HPDE6-E6E7 (cell line): ENCODE results near the gene TMPRSS3.

Experiments
- DNase-seq: peaks from one replicate; pipeline ENCODE4 v3.0.0; 2011; ENCODE audit warnings: missing footprints; ENCODE audit errors: extremely low spot score

The TMPRSS3 gene

GRCh38 chr21:42388740-42389448 is 7.0 kb downstream of the TMPRSS3 start:
- no peak for DNase-seq

- no peak for DNase-seq
These were observed 8.0 kb downstream of the TMPRSS3 start for GRCh38 chr21:42387843-42388340.

DNA sequence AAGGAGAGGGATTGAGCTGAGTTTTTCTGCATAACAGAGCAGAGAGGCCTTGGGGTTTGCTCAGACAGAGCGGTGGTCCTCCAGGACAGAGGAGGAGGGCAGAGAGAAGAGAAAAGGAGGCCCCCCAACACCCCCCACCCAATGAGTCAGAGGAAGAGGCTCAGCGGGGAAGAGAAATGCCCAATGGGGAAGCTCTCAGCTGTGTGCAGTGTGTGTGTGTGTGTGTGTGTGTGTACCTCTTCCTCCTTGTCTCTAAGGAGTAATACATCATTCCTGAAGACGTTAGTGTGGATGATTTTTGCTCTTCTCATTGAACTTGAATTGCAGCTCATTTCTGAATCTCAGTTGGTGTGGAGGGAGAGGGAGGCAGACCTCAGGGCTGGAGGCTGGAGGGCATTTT is 8.7 kb downstream of the TMPRSS3 start:
- no peak for DNase-seq

DNA sequence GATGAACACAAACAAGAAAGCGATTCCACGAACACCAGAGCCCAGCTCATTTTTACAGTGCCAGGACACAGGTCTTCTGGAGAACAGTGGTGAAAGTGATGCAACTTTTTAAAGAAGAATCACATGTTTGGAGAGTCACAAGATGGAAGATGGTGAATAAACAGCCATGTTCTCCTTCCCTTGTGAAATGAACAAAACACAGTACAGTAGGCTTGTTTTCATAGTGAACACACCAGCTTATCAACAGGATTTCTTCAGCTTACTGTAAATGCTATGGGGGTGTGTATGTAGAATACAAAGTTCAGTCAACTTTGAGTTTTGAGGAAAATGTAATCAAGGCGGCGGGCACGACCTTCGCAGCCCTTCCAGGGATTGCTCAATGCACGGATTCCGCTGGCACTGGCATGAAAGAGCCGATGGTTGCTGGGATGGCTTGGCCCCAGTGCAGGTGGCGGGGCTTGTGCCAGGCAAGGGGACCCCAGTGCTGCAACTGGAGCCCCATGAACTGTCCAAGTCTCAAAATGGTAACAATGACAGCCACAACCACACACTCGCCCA is 9.7 kb downstream of the TMPRSS3 start:
- no peak for DNase-seq

DNA sequence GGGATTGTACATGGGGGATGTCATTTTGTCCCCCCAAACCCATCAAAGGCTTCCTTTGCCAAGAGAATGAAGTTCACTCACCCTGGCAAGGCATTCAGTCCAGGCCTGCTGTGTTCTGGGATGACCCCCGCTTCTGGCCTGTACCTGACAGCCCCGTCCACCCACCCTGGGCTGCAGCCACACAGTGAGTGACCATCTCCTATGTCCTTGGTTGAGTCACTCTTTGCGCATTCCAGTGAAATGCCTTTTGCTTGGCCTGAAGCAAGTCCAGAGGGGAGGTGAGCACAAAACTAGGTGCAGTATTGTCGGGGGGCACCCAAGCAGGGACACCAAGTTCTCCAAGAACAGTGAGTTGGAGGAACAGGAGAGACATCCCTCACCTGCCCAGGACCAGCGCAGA is 10.2 kb downstream of the TMPRSS3 start:
- DNase-seq: no peak

- DNase-seq: no peak
These were observed 10.9 kb downstream of the TMPRSS3 start for GRCh38 chr21:42384989-42385388.

DNA sequence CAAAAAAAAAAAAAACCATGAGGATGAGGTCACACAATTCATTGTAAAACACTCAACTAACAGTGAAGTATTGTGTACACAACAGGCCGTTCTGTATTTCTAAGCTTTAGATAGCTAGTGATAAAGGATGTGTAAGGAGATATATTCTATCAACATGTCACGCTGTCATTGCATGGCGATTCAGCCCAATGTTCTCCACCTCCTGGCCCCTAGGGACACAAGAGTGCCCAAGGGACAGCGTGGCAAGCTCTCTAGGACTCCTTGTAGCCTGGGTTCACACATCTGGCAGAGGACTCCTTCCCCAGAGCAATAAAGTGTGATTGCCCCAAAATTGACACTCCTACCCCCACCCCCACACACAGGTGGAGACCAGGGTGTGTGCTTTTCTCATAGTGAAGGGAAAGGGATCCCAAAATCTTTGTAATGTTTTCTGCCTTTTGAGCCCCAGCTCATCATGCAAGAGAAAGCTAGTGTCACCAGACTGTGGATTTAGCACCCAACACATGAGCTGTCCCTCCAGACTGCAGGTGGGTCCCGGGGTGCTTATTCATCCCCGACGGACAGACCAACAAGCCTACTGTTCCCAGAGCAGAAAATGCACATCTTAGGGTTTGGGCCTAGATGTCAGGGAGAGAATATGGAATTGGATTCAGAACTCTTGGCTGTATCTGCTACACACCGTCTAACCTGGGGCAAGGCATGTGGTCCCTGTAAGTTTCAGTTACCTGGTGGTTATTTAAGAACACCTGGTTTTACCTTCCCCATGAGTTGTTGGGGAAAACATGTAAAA is 11.5 kb downstream of the TMPRSS3 start:
- no peak for DNase-seq

DNA sequence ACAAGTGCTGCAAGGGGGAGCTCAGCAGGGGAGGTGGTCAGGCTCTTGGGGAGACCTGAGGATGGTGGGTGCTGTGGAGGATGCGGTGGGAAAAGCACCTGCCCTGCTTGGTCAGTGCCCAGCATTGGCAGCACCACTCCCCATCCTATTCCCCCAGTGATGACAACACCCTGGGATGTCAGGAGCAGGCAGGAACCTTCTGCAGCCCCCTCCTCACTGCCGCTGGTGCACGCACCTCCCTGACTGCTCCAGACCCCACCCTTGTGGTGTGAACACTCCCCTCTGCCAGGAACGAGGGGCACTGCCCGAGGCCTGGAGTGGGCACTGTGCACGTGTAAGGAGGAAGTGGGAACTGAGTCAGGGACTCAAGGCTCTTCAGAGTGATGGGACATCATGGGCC is 12.5 kb downstream of the TMPRSS3 start:
- DNase-seq: no peak

DNA sequence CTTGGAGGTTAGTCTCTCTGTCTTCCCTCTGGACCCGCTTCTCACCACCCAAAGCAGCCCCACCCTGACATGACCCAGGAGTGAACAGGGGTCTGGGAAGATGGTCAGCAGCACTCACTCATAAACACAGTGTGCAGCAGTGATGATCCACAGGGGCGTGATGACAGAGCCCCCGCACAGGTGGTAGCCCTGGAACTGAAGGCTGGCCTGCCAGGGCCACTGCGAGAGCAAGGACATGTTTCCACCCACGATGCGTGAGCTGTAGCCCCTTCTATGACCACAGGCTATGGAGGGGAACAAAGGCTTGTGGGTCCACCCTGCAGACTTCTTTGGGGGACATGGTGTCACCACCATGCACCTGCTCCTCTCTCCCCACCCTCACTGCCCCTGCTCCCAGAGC is 12.9 kb downstream of the TMPRSS3 start:
- DNase-seq: no peak

- peak; percentile 39 for DNase-seq
These were observed 14.4 kb downstream of the TMPRSS3 start for GRCh38 chr21:42381347-42381984.

DNA sequence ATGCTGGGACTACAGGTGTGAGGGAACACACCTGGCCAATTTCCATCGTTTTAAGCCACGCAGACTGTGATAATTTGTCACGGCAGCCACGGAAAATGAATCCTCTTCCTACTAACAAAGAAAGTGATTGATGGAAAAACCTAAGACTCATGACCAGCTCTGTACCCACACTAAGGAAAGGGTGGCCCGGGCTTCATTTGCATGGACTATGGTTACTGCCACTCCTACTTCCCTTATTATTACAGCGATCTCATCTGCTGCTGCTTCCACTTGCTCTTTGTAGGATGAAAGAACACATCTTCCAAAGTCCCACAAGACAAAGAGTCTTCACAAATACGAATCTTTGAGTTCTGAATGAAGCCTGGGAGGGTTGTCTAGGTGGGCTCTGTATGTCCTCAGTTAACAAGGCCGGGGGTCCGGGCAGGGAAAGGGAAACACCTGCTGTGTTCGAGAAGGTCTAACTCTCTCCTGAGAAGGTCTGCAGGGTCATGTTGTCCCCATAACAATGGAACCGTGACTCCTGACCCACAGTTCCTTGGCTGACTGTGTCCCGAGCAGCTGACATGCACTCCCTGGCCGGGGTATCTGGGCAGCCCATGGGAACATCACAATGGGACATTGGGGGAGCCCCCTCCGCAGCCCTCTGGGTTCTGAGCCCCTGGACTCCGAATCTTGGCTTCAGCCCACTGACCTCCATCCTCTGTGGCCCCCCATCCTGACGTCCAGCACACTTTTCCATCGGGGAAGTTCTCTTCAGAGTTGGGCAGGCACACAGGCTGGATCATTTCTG is 16.2 kb downstream of the TMPRSS3 start:
- no peak for DNase-seq

GRCh38 chr21:42378418-42378817 is 17.4 kb downstream of the TMPRSS3 start:
- no peak for DNase-seq

DNA sequence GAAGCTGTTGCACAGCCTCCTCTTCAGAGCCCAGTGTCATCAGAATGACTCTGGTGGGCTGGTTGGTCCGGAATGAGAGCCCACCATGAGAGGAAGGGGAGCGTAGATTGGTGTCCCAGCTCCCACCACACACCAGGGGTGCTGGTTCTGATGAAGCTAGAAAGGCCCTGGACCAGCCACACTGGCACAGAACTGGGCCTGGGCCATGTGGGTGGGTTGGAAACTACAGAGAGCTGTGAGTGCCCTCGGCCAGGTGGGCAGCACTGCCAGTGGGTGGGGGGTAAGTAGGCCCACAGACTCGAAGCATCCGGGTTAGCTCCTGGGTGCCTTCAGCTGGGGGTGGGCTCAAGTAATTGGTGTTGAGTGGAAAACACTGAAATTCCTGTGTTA is 17.9 kb downstream of the TMPRSS3 start:
- no peak for DNase-seq

DNA sequence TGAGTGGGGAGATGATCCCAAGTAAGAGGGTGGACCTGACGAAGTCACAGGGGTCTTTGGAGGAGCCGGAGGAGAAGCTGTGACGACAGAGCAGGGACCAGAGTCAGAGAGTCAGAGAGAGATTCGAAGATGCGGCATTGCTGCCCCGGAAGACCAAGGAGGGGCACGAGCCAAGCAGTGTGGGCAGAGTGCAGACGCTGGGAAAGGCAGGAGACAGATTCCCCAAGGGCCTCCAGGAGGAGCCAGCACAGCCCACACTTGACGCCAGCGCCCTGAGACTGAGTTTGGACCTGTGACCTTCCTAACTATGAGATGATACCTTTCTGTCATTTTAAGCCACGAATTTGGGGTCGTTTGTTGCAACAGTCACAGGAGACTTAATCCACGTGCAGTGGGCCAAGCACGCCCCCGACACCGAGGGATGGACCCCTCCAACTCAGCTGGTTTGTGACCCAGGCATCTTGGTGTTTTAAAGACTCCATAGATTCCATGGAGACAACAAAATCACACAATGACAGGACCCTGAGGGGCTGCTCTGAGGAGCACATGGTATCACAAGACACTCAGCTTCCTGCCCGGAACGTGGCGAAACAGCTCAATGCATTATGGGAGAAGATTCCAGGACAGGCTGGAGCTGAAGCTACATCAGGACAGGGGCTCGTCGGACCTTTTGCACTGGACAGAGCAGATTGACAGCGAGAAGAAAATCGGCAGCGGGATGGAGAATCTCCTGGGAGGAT is 18.5 kb downstream of the TMPRSS3 start:
- no peak for DNase-seq

GRCh38 chr21:42376338-42376982 is 19.4 kb downstream of the TMPRSS3 start:
- DNase-seq: no peak

- DNase-seq: no peak
These were observed 19.9 kb downstream of the TMPRSS3 start for GRCh38 chr21:42375966-42376337.

GRCh38 chr21:42375506-42375905 is 20.3 kb downstream of the TMPRSS3 start:
- DNase-seq: no peak

DNA sequence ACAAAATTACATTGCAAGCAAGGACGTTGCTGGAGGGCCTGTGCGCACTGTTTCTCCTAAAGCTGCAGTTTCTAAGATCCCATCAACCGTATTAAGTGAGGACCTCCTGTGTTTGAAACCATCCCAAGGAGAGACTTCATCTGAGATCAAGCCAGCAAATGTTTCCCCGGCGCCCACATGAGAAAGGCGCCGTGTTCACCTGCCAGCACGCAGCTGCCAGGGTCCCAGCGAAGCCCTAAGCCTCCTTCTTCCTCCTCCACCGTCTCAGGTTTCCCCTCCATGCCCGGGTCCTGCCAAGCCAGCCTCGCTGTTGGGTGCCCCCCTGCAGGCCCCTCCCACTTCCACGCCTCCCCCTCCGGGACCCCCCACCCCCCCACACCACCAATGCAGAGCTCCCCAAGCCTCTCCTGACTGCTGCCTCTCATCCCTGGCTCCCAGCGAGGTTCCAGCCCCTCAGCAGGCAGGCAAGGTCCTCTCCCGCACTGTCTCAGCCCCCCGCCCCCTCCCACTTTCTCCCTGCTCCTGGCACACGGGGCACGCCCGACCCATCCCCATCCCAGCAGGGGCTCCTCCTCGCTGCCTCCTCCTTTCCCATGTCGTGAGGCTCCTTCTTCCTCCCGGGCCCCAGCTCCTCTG is 20.9 kb downstream of the TMPRSS3 start:
- no peak for DNase-seq

GRCh38 chr21:42374457-42374856 is 21.4 kb downstream of the TMPRSS3 start:
- DNase-seq: no peak

DNA sequence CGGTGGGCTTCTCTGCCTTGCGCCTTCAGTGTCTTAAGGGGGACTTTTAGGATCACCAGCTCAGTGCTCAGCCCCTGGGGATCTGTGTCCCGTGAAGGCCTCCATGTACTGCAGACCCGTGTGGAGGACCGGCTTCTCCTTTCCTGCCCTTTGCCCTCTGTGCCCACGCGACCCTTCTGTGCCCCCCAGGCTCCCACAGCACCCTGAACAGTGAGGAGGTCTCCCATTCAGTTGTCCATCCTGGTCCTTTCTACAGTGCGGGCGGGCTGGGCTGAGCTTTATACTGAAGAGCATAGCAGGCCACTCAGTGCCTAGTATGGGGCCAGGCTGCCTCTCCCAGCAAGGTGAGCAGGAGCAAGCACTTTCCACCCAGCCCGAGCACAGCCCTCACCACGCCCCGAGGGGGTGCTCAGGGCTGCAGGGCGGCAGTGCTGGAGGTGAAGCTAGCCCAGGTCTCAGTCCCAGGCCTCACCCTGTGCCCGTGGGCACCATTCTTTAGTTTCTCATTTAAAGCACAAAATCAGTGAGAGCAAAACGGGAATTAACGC is 21.9 kb downstream of the TMPRSS3 start:
- DNase-seq: no peak
